RWPE1 (cell line): Measurements from ENCODE around the gene ITPK1.

ENCODE experiments used
- CTCF ChIA-PET: fragments of 350-600 bp; sonication (Branson Sonifier 250); formaldehyde crosslinking; extraction: SDS; loops from one replicate; lab custom pipeline; 2021; lab: Yijun Ruan, JAX
- POLR2A ChIA-PET: fragments of 400-600 bp; formaldehyde crosslinking; extraction: SDS; loops from one replicate; lab custom pipeline; 2020; ENCODE audit warnings: antibody characterized with exemption; ENCODE audit not compliant: low non-redundant PET; lab: Yijun Ruan, JAX
- DNase-seq: peaks from one replicate; pipeline ENCODE4 v3.0.0; 2012; ENCODE audit warnings: low spot score
- H3K27ac ChIP-seq: fragments of 450-650 bp; 2 replicates; pipeline ENCODE4 v1.5.1; 2017
- CTCF ChIP-seq: fragments of 450-650 bp; conservative IDR thresholded peaks from 2 replicates; pipeline ENCODE4 v1.5.1; 2017; ENCODE audit warnings: low read depth, mild to moderate bottlenecking

ITPK1 gene

DNA sequence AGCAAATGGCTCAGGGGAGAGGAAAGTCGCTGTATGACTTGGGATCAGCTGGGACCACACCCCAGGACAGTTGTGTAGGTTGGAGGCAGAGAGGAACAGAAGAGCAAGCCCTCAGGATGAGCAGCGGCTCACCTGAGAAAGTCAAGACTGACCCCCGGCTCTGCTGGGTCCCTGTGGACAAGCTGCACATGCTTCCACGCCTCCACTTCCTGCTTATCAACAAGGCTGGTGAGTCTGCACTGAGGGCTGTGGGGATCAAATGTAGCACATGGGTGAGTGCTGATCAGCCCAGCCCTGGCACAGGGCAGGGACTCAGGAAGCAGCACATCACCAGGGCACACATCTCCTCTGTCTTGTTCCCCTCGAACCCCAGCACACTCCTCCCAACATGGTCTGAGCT, 100.7 kb downstream of the ITPK1 start:
- peak overlapping the region; percentile 42 for H3K27ac ChIP-seq
- ChIA-PET CTCF (no interaction called here), POLR2A (no interaction called here)
- no peak for DNase-seq
- TF ChIP-seq CTCF = no peak

GRCh38 chr14:93014058-93015023, 101.4 kb downstream of the ITPK1 start:
- CTCF ChIA-PET = no interaction called here
- peak overlapping the region; percentile 42 for H3K27ac ChIP-seq
- DNase-seq = no peak
- POLR2A ChIA-PET = no interaction called here
- TF ChIP-seq CTCF = no peak

- POLR2A ChIA-PET = no interaction called here
- CTCF ChIA-PET = interaction anchor here (0.6 kb wide), 2 partner anchors 99 to 163 kb away, joined by 3 read pairs; no protein-coding TSS in a partner anchor
- H3K27ac ChIP-seq = peak overlapping the region; percentile 42
- TF ChIP-seq CTCF = no peak
- no peak for DNase-seq
These were observed 102.6 kb downstream of the ITPK1 start for GRCh38 chr14:93012951-93013719.

DNA sequence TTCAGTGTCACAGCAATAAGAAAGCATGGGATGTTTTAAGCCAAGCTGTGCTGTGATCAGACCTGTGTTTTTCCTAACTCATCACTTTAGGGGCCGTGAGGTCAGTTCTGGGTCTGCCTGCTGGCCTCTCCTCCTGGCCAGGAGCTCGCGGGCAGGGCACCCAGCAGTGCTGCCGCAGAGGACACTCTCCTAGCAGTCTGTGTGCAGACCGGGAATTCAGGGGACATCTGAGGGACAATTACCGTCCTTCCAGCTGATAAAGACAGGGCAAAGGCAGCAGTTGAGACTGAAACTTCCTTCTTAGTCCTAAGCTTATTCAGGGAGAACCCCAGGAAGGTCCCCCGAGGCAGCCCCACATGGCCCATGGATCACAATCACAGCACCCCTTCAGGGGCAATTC, 103.2 kb downstream of the ITPK1 start:
- CTCF ChIA-PET = interaction anchor here (0.6 kb wide), 3 partner anchors 87 to 163 kb away, joined by 3 read pairs; no protein-coding TSS in a partner anchor
- POLR2A ChIA-PET = no interaction called here
- H3K27ac ChIP-seq = peak overlapping the region; percentile 42
- no peak for TF ChIP-seq CTCF
- no peak for DNase-seq

DNA sequence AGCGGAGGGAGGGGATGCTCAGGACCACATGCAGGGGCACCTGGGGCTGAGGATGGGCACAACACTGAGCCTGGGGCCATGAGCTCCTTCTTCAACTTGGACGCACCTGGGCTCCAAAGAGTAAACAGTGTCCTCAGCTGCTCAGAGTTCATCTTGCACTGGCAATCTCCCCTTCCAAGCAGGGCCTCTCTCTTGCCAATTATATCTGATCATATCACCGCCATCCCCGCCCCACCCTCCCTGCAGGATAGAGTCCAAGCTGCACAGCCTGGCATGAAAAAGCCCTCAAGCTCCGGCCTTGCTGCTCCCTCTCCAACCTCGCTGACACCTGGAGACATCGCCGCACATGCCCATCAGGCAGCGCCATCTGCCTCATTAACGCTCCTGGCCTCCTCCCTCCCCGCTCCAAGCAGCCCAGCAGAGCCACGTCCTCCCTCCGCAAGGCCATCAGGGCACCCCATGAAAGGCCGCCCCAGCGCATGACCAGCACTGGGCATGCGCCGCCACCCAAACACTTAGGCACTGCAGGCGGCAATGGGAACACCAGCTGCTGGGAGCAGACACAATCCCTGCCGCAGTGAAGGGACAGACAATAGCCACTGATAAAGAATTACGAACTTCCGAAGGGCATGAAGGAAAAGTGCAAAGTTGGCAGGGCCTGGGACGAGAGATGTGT, 103.9 kb downstream of the ITPK1 start:
- no peak for DNase-seq
- H3K27ac ChIP-seq = peak overlapping the region; percentile 42
- ChIA-PET CTCF (interaction anchor here (0.6 kb wide), 1 partner anchor 88 kb away, joined by 3 read pairs; no protein-coding TSS in a partner anchor), POLR2A (interaction anchor here (0.6 kb wide), 1 partner anchor 109 kb away, joined by 3 read pairs; no protein-coding TSS in a partner anchor)
- no peak for TF ChIP-seq CTCF
